ENCODE results near the gene PITPNM1. TPM values are rescaled to one million over a fixed set of nuclear protein-coding genes. Genes with fewer than 3 reads are reported as not detected.

Gene PITPNM1
- total RNA-seq, 1 donor from 2014 or later, result 54.1 TPM

GRCh38 chr11:67544616-67545242 is 39.6 kb upstream of the PITPNM1 start:
- ATAC-seq (peak; percentile 45 to 75), DNase-seq (no peak)
- H3K27ac ChIP-seq, result peak overlapping the region; percentile 58
- no peaks in the 10 kb centered on the region for H3K27me3 ChIP-seq (ENCODE audit: low read depth)
- peaks cover 8% of the 10 kb centered on the region for H3K4me1 ChIP-seq
- no peaks in the 10 kb centered on the region for H3K9me3 ChIP-seq
- intact Hi-C loops (cut with DNase I), result no loop called here
- H3K36me3 ChIP-seq, result no peaks in the 10 kb centered on the region
- no peak for TF ChIP-seq CTCF (IDR thresholded peaks at IDR 0.05)
- no peak overlapping the region for H3K4me3 ChIP-seq

GRCh38 chr11:67543585-67543984 is 38.4 kb upstream of the PITPNM1 start:
- ATAC-seq (no peak), DNase-seq (no peak)
- Histone ChIP-seq H3K4me3 (no peak overlapping the region), H3K27ac (no peak overlapping the region), H3K27me3 (ENCODE audit: low read depth) (no peaks in the 10 kb centered on the region), H3K9me3 (no peaks in the 10 kb centered on the region), H3K4me1 (peaks cover 8% of the 10 kb centered on the region), H3K36me3 (no peaks in the 10 kb centered on the region)
- intact Hi-C loops (cut with DNase I), result no loop called here
- no peak for TF ChIP-seq CTCF (IDR thresholded peaks at IDR 0.05)

GRCh38 chr11:67542971-67543370 is 37.8 kb upstream of the PITPNM1 start:
- Histone ChIP-seq H3K9me3 (no peaks in the 10 kb centered on the region), H3K4me3 (no peak overlapping the region), H3K4me1 (peaks cover 8% of the 10 kb centered on the region), H3K27ac (no peak overlapping the region), H3K27me3 (ENCODE audit: low read depth) (no peaks in the 10 kb centered on the region), H3K36me3 (no peaks in the 10 kb centered on the region)
- no peak for TF ChIP-seq CTCF (IDR thresholded peaks at IDR 0.05)
- ATAC-seq, result no peak
- intact Hi-C loops (cut with DNase I), result no loop called here
- DNase-seq, result no peak

- intact Hi-C loops (cut with DNase I), result no loop called here
- no peaks in the 10 kb centered on the region for H3K27me3 ChIP-seq (ENCODE audit: low read depth)
- no peaks in the 10 kb centered on the region for H3K9me3 ChIP-seq
- TF ChIP-seq CTCF (IDR thresholded peaks at IDR 0.05), result no peak
- no peak for ATAC-seq
- no peak overlapping the region for H3K4me3 ChIP-seq
- H3K4me1 ChIP-seq, result peaks cover 8% of the 10 kb centered on the region
- no peak for DNase-seq
- H3K27ac ChIP-seq, result no peak overlapping the region
- H3K36me3 ChIP-seq, result no peaks in the 10 kb centered on the region
Observed at GRCh38 chr11:67542169-67542568, 37.0 kb upstream of the PITPNM1 start.

- H3K4me1 ChIP-seq, result peaks cover 8% of the 10 kb centered on the region
- H3K27me3 ChIP-seq (ENCODE audit: low read depth), result no peaks in the 10 kb centered on the region
- H3K27ac ChIP-seq, result no peak overlapping the region
- intact Hi-C loops (cut with DNase I), result no loop called here
- DNase-seq (no peak), ATAC-seq (no peak)
- no peaks in the 10 kb centered on the region for H3K36me3 ChIP-seq
- TF ChIP-seq CTCF (IDR thresholded peaks at IDR 0.05), result no peak
- H3K9me3 ChIP-seq, result no peaks in the 10 kb centered on the region
- no peak overlapping the region for H3K4me3 ChIP-seq
Observed at GRCh38 chr11:67541198-67541597, 36.0 kb upstream of the PITPNM1 start.

All from lower lobe of right lung (tissue), 2 donors.